IMR-90 (cell line): Measurements from ENCODE around the gene FAM83G. TPM values are rescaled to one million over a fixed set of nuclear protein-coding genes. Genes with fewer than 3 reads are reported as not detected.

Source experiments
- ATAC-seq: fragments of 200-7000 bp; cut with Tn5 transposase; 2 replicates; pipeline ENCODE4 v1.9.1; 2020; ENCODE audit warnings: low read depth, mild to moderate bottlenecking, moderate library complexity
- BruUV-seq: library from RNA; stranded (reverse); fragments of 400-500 nt; replicated peaks from 2 replicates; lab custom pipeline; 2021; lab: Mats Ljungman, UMichigan
- CTCF ChIA-PET: fragments of 300-600 bp; formaldehyde crosslinking; extraction: SDS; loops from one replicate; lab custom pipeline; 2021; ENCODE audit warnings: antibody characterized with exemption; lab: Yijun Ruan, JAX
- POLR2A ChIA-PET: fragments of 300-600 bp; sonication (Branson Sonifier 250); formaldehyde crosslinking; loops from one replicate; lab custom pipeline; 2022; ENCODE audit warnings: antibody characterized with exemption; ENCODE audit not compliant: unreplicated experiment; lab: Charles Lee
- DNase-seq: peaks from one replicate; pipeline ENCODE4 v3.0.0; 2013
- H2AFZ ChIP-seq: replicated peaks from 2 replicates; pipeline ENCODE3; 2013; ENCODE audit warnings: low read length, mild to moderate bottlenecking; ENCODE audit not compliant: poor library complexity
- H2AK5ac ChIP-seq: 2 replicates; pipeline ENCODE4 v1.6.1; 2013; ENCODE audit warnings: low read depth, low read length, inconsistent platforms
- H2AK9ac ChIP-seq: replicated peaks from 2 replicates; pipeline ENCODE3; 2013; ENCODE audit warnings: mild to moderate bottlenecking, low read depth, low read length, moderate library complexity; ENCODE audit not compliant: poor library complexity
- H2BK120ac ChIP-seq: 2 replicates; pipeline ENCODE4 v1.6.1; 2013; ENCODE audit warnings: low read depth, low read length, inconsistent platforms
- H2BK15ac ChIP-seq: 3 replicates; pipeline ENCODE4 v1.6.1; 2013; ENCODE audit warnings: low read depth, low read length, inconsistent platforms
- H2BK20ac ChIP-seq: 2 replicates; pipeline ENCODE4 v1.6.1; 2013; ENCODE audit warnings: low read depth, mild to moderate bottlenecking, inconsistent platforms, low read length, moderate library complexity
- H2BK5ac ChIP-seq: 2 replicates; pipeline ENCODE4 v1.6.1; 2013; ENCODE audit warnings: mild to moderate bottlenecking, low read depth, low read length, inconsistent platforms; ENCODE audit not compliant: poor library complexity, severe bottlenecking
- H3K14ac ChIP-seq: replicated peaks from 2 replicates; pipeline ENCODE4 v1.6.1; 2013; ENCODE audit warnings: low read depth, low read length, inconsistent platforms
- H3K18ac ChIP-seq: 2 replicates; pipeline ENCODE4 v1.6.1; 2013; ENCODE audit warnings: low read depth, low read length, control low read depth
- H3K23ac ChIP-seq: 2 replicates; pipeline ENCODE4 v1.6.1; 2013; ENCODE audit warnings: low read depth, low read length, inconsistent platforms
- H3K27ac ChIP-seq: 2 replicates; pipeline ENCODE4 v1.5.1; 2013; ENCODE audit warnings: mild to moderate bottlenecking, control low read depth, low read length; ENCODE audit not compliant: insufficient read depth
- H3K27me3 ChIP-seq: 2 replicates; pipeline ENCODE4 v1.6.1; 2013; ENCODE audit warnings: low read length; ENCODE audit not compliant: control insufficient read depth, insufficient read depth
- H3K36me3 ChIP-seq: 2 replicates; pipeline ENCODE4 v1.6.1; 2013; ENCODE audit warnings: low read length, mixed read lengths; ENCODE audit not compliant: control insufficient read depth, insufficient read depth
- H3K4ac ChIP-seq: 2 replicates; pipeline ENCODE4 v1.6.1; 2013; ENCODE audit warnings: low read depth, low read length, inconsistent platforms
- H3K4me1 ChIP-seq: 2 replicates; pipeline ENCODE4 v1.6.1; 2013; ENCODE audit warnings: low read length, mixed read lengths; ENCODE audit not compliant: control insufficient read depth, insufficient read depth
- H3K4me2 ChIP-seq: 2 replicates; pipeline ENCODE4 v1.6.1; 2013; ENCODE audit warnings: low read depth, mild to moderate bottlenecking, control low read depth, low read length, moderate library complexity
- H3K4me3 ChIP-seq: 2 replicates; pipeline ENCODE4 v1.5.1; 2013; ENCODE audit warnings: low read depth, mild to moderate bottlenecking, control low read depth, low read length, moderate library complexity; ENCODE audit not compliant: insufficient read depth
- H3K56ac ChIP-seq: 2 replicates; pipeline ENCODE4 v1.6.1; 2013; ENCODE audit warnings: low read length, inconsistent platforms; ENCODE audit not compliant: insufficient read depth; ENCODE audit errors: extremely low read depth
- H3K79me1 ChIP-seq, 2 experiments: 2 replicates each; pipeline ENCODE4 v1.6.1; 2013; ENCODE audit warnings: low read length in 2 of 2, inconsistent platforms in 1 of 2, low read depth in 1 of 2
- H3K9ac ChIP-seq: 2 replicates; pipeline ENCODE4 v1.6.1; 2013; ENCODE audit warnings: low read depth, low read length, control low read depth
- H3K9me1 ChIP-seq: 2 replicates; pipeline ENCODE4 v1.6.1; 2013; ENCODE audit warnings: low read length, inconsistent platforms; ENCODE audit not compliant: insufficient read depth
- H3K9me3 ChIP-seq: 2 replicates; pipeline ENCODE4 v1.6.1; 2013; ENCODE audit warnings: low read length; ENCODE audit not compliant: control insufficient read depth, insufficient read depth
- H4K20me1 ChIP-seq: 2 replicates; pipeline ENCODE4 v1.6.1; 2013; ENCODE audit warnings: low read length, inconsistent platforms; ENCODE audit not compliant: insufficient read depth
- H4K5ac ChIP-seq: 2 replicates; pipeline ENCODE4 v1.6.1; 2013; ENCODE audit warnings: mild to moderate bottlenecking, low read depth, low read length, control low read depth
- H4K8ac ChIP-seq, 2 experiments: 2 replicates each; pipeline ENCODE4 v1.6.1; 2013; ENCODE audit warnings: low read depth in 2 of 2, low read length in 2 of 2, control low read depth in 1 of 2, inconsistent platforms in 1 of 2
- H4K91ac ChIP-seq: 2 replicates; pipeline ENCODE4 v1.6.1; 2013; ENCODE audit warnings: low read depth, low read length, inconsistent platforms; ENCODE audit not compliant: insufficient read depth
- CEBPB ChIP-seq: IDR thresholded peaks from 2 replicates; pipeline ENCODE4 v1.6.1; 2012; ENCODE audit warnings: low read depth, low read length, improper control_type of control experiment
- CHD1 ChIP-seq: IDR thresholded peaks from 2 replicates; pipeline ENCODE4 v1.6.1; 2012; ENCODE audit warnings: low read depth, low read length, improper control_type of control experiment
- ELK1 ChIP-seq: fragments of 150-350 bp; IDR thresholded peaks from 2 replicates; pipeline ENCODE4 v1.6.1; 2016; ENCODE audit warnings: low read depth, mild to moderate bottlenecking, low read length, moderate library complexity, borderline replicate concordance
- FOS ChIP-seq: fragments of 150-350 bp; IDR thresholded peaks from 2 replicates; pipeline ENCODE4 v1.6.1; 2016; ENCODE audit warnings: low read depth, low read length
- RFX5 ChIP-seq: IDR thresholded peaks from 2 replicates; pipeline ENCODE4 v1.8.0; 2012; ENCODE audit warnings: low read depth, mild to moderate bottlenecking, low read length, moderate library complexity
- WGBS, 2 experiments: methylation state at CpG; one replicate each; pipeline versions ENCODE4 v1.1.5 to v1.1.7; 2013; ENCODE audit warnings: missing lambda C conversion rate in 2 of 2; ENCODE audit not compliant: insufficient read length in 1 of 2; ENCODE audit errors: extremely low coverage in 2 of 2; 5-methylcytosine and 5-hydroxymethylcytosine counted together
- dilution Hi-C: fragments of 300-500 bp; cut with HindIII; formaldehyde crosslinking; loops from one replicate; pipeline ENCODE4 v1.14.3; 2018; ENCODE audit warnings: low sequenced_read_pairs; ENCODE audit not compliant: unreplicated experiment
- in situ Hi-C: fragments of 300-500 bp; cut with MboI; formaldehyde crosslinking; loops from 3 replicates; pipeline ENCODE4 v1.14.3; 2019; ENCODE audit warnings: low sequenced_read_pairs, inconsistent platforms, mixed read lengths
- intact Hi-C: fragments of 100-400 bp; cut with micrococcal nuclease; formaldehyde crosslinking; loops from 2 replicates; pipeline ENCODE4 v1.10.0; 2022
- polyA plus RNA-seq, 3 experiments: library from polyadenylated mRNA; depleted of rRNA; stranded (reverse); fragments of >200 nt; gene quantifications; 2 replicates each; pipeline ENCODE4 v1.2.3, GENCODE V29; 2012; ENCODE audit warnings: low replicate concordance in 1 of 3
- total RNA-seq: library from RNA; depleted of rRNA; stranded (reverse); fragments of >200 nt; gene quantifications from 2 replicates; pipeline ENCODE4 v1.2.3, GENCODE V29; 2012

Gene FAM83G
- total and polyA plus RNA-seq, 2 of the 4 experiments (the other 2 are of a cell fraction) = 9.5 to 12.6 TPM

GRCh38 chr17:18932360-18933055 lies 72.1 kb downstream of the FAM83G start:
- Histone ChIP-seq H2AK5ac (no peak overlapping the region), H3K27me3 (no peaks in the 10 kb centered on the region; the same call in 1 of the 2 replicates), H3K36me3 (peaks cover 14% of the 10 kb centered on the region), H3K9me1 (no peaks in the 10 kb centered on the region), H3K23ac (no peak overlapping the region), H2BK120ac (no peak overlapping the region), H2AK9ac (no peak overlapping the region), H4K5ac (no peak overlapping the region), H3K9me3 (no peaks in the 10 kb centered on the region), H2BK20ac (no peak overlapping the region), H2AFZ (no peak overlapping the region), H3K4me3 (no peak overlapping the region), H3K4me1 (no peaks in the 10 kb centered on the region), H2BK5ac (no peak overlapping the region), H3K56ac (no peak overlapping the region), H4K20me1 (no peaks in the 10 kb centered on the region), H3K14ac (no peak overlapping the region), H3K27ac (no peak overlapping the region), H3K4me2 (no peak overlapping the region), H4K91ac (no peak overlapping the region), H3K18ac (no peak overlapping the region), H4K8ac (no peak overlapping the region), H3K9ac (no peak overlapping the region), H2BK15ac (no peak overlapping the region), H3K4ac (no peak overlapping the region), H3K79me1 (no peaks in the 10 kb centered on the region)
- ChIA-PET CTCF (no interaction called here), POLR2A (no interaction called here)
- TF ChIP-seq CHD1 (no peak), CEBPB (no peak), FOS (no peak), RFX5 (no peak), ELK1 (no peak)
- ATAC-seq = no peak
- dilution Hi-C loops = no loop called here
- 70% methylated on average over 2 of the region's 5 CpGs; no CpG with 5 or more reads in 1 of the 2 experiments for WGBS, 2 experiments
- intact Hi-C loops = no loop called here
- DNase-seq = no peak
- in situ Hi-C loops = no loop called here
- BruUV-seq = no TSS peak
